ENCODE results near the gene SCYL3. TPM values are rescaled to one million over a fixed set of nuclear protein-coding genes. Genes with fewer than 3 reads are reported as not detected.
A peak's percentile ranks its signal among the peaks of the same experiment; 100 is the strongest.

The SCYL3 gene
- total RNA-seq, 1 donor from 2014 or later, result 4.5 TPM

- Histone ChIP-seq H3K4me3 (ENCODE audit: low read depth, low read length) (no peak overlapping the region), H3K36me3 (ENCODE audit: control insufficient read depth, insufficient read depth, low read length) (peaks cover 14% of the 10 kb centered on the region), H3K27me3 (ENCODE audit: control insufficient read depth, insufficient read depth, low read length) (no peaks in the 10 kb centered on the region)
- FAIRE-seq, result no peak
- no peak for TF ChIP-seq CTCF (IDR thresholded peaks at IDR 0.05; ENCODE audit: insufficient read depth, low read length, severe bottlenecking)
- DNase-seq (ENCODE audit: low read depth), result no peak
These were observed 32.9 kb downstream of the SCYL3 start for GRCh38 chr1:169860750-169861149.

GRCh38 chr1:169860187-169860586 lies 33.5 kb downstream of the SCYL3 start:
- TF ChIP-seq CTCF (IDR thresholded peaks at IDR 0.05; ENCODE audit: insufficient read depth, low read length, severe bottlenecking), result no peak
- no peaks in the 10 kb centered on the region for H3K27me3 ChIP-seq (ENCODE audit: control insufficient read depth, insufficient read depth, low read length)
- FAIRE-seq (no peak), DNase-seq (ENCODE audit: low read depth) (no peak)
- H3K4me3 ChIP-seq (ENCODE audit: low read depth, low read length), result no peak overlapping the region
- peaks cover 14% of the 10 kb centered on the region for H3K36me3 ChIP-seq (ENCODE audit: control insufficient read depth, insufficient read depth, low read length)

- FAIRE-seq, result no peak
- Histone ChIP-seq H3K36me3 (ENCODE audit: control insufficient read depth, insufficient read depth, low read length) (peaks cover 14% of the 10 kb centered on the region), H3K27me3 (ENCODE audit: control insufficient read depth, insufficient read depth, low read length) (no peaks in the 10 kb centered on the region), H3K4me3 (ENCODE audit: low read depth, low read length) (no peak overlapping the region)
- TF ChIP-seq CTCF (IDR thresholded peaks at IDR 0.05; ENCODE audit: insufficient read depth, low read length, severe bottlenecking), result no peak
- DNase-seq (ENCODE audit: low read depth), result no peak
These were observed 34.7 kb downstream of the SCYL3 start for GRCh38 chr1:169859001-169859400.

- no peak for TF ChIP-seq CTCF (IDR thresholded peaks at IDR 0.05; ENCODE audit: insufficient read depth, low read length, severe bottlenecking)
- peak; percentile 44 for DNase-seq (ENCODE audit: low read depth)
- no peak overlapping the region for H3K4me3 ChIP-seq (ENCODE audit: low read depth, low read length)
- no peak for FAIRE-seq
- no peaks in the 10 kb centered on the region for H3K27me3 ChIP-seq (ENCODE audit: control insufficient read depth, insufficient read depth, low read length)
- H3K36me3 ChIP-seq (ENCODE audit: control insufficient read depth, insufficient read depth, low read length), result peaks cover 16% of the 10 kb centered on the region
These were observed 35.2 kb downstream of the SCYL3 start for GRCh38 chr1:169858467-169858866.

GRCh38 chr1:169853341-169853740 lies 40.4 kb downstream of the SCYL3 start:
- FAIRE-seq (no peak), DNase-seq (ENCODE audit: low read depth) (no peak)
- no peak for TF ChIP-seq CTCF (IDR thresholded peaks at IDR 0.05; ENCODE audit: insufficient read depth, low read length, severe bottlenecking)
- Histone ChIP-seq H3K36me3 (ENCODE audit: control insufficient read depth, insufficient read depth, low read length) (peaks cover 13% of the 10 kb centered on the region), H3K4me3 (ENCODE audit: low read depth, low read length) (no peak overlapping the region), H3K27me3 (ENCODE audit: control insufficient read depth, insufficient read depth, low read length) (no peaks in the 10 kb centered on the region)

GRCh38 chr1:169849346-169850022 lies 44.2 kb downstream of the SCYL3 start:
- Histone ChIP-seq H3K36me3 (ENCODE audit: control insufficient read depth, insufficient read depth, low read length) (peaks cover 10% of the 10 kb centered on the region), H3K27me3 (ENCODE audit: control insufficient read depth, insufficient read depth, low read length) (no peaks in the 10 kb centered on the region), H3K4me3 (ENCODE audit: low read depth, low read length) (no peak overlapping the region)
- no peak for TF ChIP-seq CTCF (IDR thresholded peaks at IDR 0.05; ENCODE audit: insufficient read depth, low read length, severe bottlenecking)
- no peak for DNase-seq (ENCODE audit: low read depth)
- FAIRE-seq, result no peak

All from bronchial epithelial cell (primary cell).